NCI-H526 (cell line): ENCODE data around the gene BRSK1.
A peak's percentile ranks its signal among the peaks of the same experiment; 100 is the strongest.
"Not testable (repeated sequence)": the region's sequence is repeated elsewhere in the genome, so short reads cannot be mapped to it uniquely, and the experiment has no call there.

ENCODE experiments used
- DNase-seq, 2 experiments: peaks; one replicate each; lab custom pipeline; 2025; lab: John Stamatoyannopoulos, UW

Gene BRSK1

GRCh38 chr19:55329791-55330190 lies 46.0 kb downstream of the BRSK1 start:
- not testable (repeated sequence) for DNase-seq

- DNase-seq = no peak
Measured at GRCh38 chr19:55333870-55334269, 50.1 kb downstream of the BRSK1 start.

GRCh38 chr19:55336101-55336500 lies 52.3 kb downstream of the BRSK1 start:
- no peak for DNase-seq

GRCh38 chr19:55339105-55339888 lies 55.5 kb downstream of the BRSK1 start, which contains the start of gene KMT5C:
Gene KMT5C (plus strand): TSS chr19:55339876. CDS start chr19:55341937, 2,061 bp downstream.
- peak; percentile 100 for DNase-seq

DNA sequence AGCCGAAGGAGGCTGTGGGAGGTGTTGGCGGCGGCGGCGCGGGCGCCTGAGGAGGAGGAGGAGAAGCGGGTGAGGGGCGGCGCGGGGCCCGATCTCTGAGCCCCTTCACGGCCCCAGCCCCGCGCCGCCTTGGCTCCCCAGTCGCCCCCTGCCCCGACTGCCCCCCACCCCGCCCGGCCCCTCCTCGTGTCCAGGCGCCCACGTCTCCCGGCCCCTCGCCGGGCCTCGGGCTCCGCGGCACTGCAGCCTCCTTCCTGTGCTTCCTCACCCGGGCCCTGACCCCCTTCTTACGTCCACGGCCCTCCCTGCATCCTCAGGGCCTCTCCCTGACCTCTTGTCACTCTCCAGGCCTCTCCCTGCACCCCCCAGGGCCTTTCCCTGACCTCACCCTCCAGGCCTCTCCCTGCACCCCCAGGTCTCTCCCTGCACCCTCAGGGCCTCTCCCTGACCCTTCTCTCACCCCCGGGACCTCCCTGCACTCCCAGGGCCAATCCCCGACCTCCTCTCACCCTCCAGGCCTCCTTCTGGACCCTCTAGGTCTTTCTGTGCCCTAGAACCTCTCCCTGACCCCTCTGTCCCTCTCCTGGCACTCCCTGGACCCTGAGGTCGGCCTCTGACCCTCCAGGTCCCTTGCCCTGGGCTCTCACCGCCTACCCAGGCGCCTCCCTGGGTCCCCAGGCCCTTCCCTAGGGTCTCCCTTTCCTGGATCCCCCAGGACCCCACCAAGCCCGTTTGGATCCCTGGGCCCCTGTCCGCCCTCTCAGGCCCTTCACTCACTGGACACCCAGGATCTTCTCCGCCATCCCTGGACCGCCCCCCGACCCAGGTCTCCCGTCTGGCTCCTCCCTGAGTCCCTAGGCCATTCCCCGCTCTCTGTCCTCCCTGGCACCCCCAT lies 56.3 kb downstream of the BRSK1 start:
- DNase-seq = peak in 1 of 2 experiments; percentile 62

DNA sequence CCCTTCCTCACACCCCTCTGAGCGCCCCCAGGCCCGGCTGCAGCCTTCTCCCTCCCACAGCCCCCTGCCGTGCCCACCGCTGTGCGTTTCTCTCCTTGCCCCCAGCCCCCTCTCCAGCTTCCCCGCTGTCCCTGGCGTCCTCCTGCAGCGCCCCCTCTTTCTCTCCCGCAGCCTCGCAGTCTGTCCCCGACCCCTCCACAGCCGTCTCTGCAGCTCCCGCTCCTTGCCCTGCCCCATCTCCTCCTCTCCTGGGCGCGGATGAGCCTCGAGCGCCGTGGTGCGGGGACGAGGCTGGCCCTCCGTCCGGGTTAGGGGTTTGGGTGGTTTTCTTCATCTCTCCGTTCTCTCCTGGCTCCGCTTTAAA lies 57.0 kb downstream of the BRSK1 start:
- DNase-seq = peak; percentile 32 to 86

DNA sequence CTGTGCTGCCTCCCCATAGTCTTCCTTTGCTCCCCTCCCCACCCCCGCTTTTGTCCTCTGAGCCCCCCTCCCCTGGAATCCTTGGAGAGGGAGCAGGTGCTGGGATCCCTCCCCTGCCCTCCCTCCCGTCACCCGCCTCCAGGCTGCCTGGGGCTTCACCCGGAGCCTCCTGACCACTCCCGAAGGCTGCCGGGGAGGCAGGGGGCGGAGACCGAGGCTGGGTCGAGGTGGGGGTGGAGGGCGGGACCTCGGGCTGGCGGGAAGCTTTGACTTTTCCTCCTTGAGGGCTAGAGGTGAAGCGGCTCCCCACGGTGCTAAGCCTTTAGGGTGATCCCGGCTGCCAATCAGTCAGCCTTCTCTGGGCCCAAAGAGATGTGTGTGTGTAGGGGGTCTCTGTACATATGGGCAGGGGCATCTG lies 57.4 kb downstream of the BRSK1 start:
- peak; percentile 73 to 95 for DNase-seq

GRCh38 chr19:55341595-55342531 lies 58.1 kb downstream of the BRSK1 start:
- DNase-seq = no peak

DNA sequence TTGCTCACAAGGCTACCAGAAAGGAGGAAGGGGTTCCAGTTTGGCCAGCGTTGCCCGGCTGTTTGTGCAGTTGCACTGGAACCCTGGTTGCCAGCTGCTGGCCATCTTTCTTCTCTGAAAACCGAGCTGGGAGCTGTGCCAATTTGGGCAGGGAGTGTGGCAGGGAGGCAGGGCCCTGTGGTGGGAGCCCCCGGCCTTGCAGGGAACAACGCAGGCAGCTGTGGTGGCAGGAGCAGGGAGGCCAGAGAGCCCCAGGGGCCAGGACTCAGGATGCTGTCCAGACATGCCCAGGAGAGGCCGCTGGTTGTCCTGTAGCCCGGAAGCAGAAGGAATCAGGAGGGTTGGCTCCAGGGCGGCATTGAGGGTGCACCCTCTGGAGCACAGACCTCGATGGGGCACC lies 60.6 kb downstream of the BRSK1 start:
- DNase-seq = no peak

DNA sequence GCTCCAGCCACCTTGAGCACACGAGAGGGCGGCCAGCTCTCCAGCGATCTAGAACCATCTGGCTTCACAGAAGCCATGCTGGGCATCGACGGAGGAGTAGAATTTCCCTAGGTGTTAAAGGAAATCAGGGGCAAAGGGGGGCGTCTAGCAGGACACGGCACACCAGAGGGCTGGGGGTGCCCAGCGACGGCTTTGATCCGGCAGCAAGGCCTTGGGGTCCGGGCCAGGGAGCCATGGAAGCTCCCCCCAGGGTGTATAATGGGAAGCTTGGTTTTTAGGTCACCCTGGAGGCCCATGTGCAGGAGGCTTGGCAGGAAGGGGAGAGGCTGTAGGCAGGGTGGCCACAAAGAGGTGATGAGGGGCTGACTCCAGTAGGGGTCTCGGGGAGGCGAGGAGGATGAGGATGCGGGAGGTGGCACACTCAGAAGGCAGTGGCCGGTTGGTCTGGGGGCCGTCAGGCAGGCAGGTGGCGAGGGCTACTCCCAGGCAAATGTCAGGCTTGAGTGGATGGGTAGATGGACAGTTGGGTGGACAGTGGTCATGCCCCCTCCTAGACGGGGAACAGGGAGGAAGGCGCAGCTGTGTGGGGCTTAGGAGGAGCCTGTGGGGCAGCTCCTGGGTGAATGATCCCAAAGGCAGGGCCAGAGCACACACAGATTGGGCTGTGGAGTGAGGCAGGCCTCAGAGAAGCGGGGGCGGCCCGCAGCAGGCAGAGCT lies 61.5 kb downstream of the BRSK1 start:
- no peak for DNase-seq

GRCh38 chr19:55345818-55346724 lies 62.3 kb downstream of the BRSK1 start:
- DNase-seq = no peak

GRCh38 chr19:55346725-55347441 lies 63.1 kb downstream of the BRSK1 start:
- DNase-seq = no peak

DNA sequence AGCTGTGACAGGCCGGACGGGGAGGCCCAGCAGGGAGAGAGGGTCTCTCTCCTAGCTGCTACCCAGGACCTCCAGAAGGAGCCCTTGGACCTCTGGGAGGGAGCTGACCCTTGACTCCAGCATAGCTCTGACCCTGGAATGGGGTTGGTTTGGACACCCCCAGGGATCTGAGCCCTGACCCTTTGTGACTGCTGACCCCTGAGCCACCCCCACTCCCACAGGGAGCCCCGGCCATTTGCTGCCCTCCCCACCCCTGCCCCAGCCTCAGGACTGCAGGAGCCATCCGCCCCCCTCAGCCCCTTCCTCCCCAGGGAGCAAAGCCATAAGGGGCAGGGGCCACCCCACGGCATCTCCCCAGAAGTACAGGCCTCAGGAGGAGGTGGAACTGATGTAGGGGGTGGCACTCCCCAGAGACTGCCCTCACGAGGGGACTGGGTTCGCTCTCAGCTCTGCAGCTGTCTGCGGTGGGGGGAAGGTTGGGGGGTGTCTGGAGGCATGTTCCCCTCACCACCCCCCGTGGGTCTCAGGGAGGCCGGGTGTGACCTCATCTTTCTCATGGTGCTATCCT lies 63.7 kb downstream of the BRSK1 start:
- DNase-seq = no peak

DNA sequence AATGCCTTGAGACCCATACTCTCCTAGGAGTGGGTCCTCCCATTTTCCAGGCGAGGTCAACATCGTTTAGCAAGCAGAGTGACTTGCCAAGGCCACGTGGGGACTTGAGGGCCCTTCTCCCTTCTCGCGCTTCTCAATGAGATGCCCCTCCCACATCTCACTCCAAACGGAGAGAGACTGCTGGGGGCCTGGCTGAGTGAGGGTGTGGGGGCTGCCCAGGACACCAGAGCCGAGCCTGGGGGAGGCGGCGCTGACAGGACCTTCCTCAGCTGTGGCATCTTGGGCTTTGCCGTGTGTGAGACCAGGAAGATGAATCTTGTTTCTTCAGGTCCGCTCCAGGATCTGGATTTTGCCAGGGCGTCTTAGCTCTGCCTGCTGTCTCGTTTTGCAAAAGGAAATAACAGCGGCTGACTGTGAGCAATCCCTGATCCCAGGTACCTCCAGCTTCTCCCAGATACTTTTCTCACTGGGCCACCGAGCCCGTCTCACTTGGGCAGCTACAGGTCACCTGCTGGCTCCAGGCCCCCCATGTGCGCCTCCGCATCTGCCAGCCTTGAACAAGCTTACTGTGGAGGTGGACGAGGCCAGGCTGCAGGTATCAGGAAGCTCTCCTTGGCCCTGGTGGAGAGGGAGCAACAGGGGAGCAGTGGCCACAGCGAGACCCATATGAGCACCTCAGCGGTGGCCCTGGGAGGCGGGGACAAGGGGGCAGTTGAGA lies 64.7 kb downstream of the BRSK1 start:
- no peak for DNase-seq

GRCh38 chr19:55350620-55351315 lies 67.0 kb downstream of the BRSK1 start:
- no peak for DNase-seq

DNA sequence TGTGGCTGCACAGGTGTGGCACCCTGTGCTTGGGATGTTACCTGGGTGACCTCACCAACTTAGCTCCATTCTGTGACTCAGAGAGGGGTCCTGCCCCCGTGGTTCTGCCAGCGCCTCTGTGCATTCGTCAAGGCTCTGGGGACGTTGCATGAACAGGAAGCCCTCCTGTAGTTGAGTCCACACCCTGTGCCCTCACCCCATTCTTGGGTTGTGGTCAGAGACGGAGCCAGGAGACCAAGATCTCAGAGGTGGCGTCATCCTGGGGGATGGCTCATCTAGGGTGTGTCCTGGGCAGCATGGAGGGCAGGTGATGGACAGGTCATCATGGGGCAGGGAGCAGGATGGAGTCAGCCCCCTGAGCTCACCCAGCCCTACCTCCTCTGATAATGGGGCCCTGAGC lies 68.2 kb downstream of the BRSK1 start:
- DNase-seq = no peak

DNA sequence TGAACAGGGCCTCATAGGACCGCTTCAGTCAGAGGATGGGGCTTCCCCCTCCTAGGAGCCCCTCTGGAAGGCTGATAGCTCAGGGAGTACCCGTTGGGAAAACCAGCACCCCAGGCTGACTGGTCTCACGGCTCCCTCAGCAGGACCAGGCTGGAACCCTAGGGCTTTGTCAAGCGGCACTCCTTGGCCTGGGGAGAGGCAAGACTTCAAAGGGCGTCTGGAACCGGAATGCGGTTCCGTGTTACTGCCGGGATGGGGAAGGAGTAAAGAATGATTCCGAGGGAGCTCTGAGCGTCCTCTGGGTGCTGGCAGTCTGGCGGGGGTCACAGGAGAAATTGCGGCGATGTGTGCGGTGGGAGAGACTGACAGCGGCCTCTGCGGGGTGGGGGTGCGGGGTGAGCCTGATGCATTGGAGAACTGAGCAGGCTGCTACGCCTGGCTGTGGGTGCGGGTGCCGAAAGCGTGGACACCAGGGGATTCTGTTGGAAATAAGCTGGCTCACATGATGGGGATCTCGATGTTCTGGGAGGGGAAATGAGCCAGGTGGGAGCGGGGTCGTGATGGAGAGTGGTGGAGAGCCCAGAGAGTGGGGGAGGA lies 68.8 kb downstream of the BRSK1 start:
- DNase-seq = no peak
